GM21786 (cell line): ENCODE results near the gene SHISA6.

Source experiments
- ATAC-seq: cut with Tn5 transposase; IDR thresholded peaks from one replicate; pipeline ENCODE4 v1.9.1; 2021; ENCODE audit not compliant: unreplicated experiment

The SHISA6 gene

GRCh38 chr17:11564589-11565380 lies 323.8 kb downstream of the SHISA6 start:
- no peak for ATAC-seq

- ATAC-seq, result no peak
These were observed 324.6 kb downstream of the SHISA6 start for GRCh38 chr17:11565591-11565990.

- ATAC-seq, result no peak
These were observed 338.0 kb downstream of the SHISA6 start for GRCh38 chr17:11578998-11579397.

- ATAC-seq, result no peak
These were observed 339.7 kb downstream of the SHISA6 start for GRCh38 chr17:11580677-11581076.

- no peak for ATAC-seq
These were observed 341.2 kb downstream of the SHISA6 start for GRCh38 chr17:11582217-11582616.

- ATAC-seq, result no peak
These were observed 342.4 kb downstream of the SHISA6 start for GRCh38 chr17:11583306-11583992.

- ATAC-seq, result no peak
These were observed 348.7 kb downstream of the SHISA6 start for GRCh38 chr17:11589716-11590115.

- no peak for ATAC-seq
These were observed 357.5 kb downstream of the SHISA6 start, which contains the start of gene DNAH9 for GRCh38 chr17:11598274-11599221. TSS of gene DNAH9 (plus strand) at chr17:11598470. CDS start at chr17:11598499, 29 bp downstream.

- ATAC-seq, result no peak
These were observed 360.6 kb downstream of the SHISA6 start for GRCh38 chr17:11601661-11602060.

- ATAC-seq, result no peak
These were observed 367.4 kb downstream of the SHISA6 start for GRCh38 chr17:11608396-11608795.

- ATAC-seq, result no peak
These were observed 370.1 kb downstream of the SHISA6 start for GRCh38 chr17:11610999-11611566.

- ATAC-seq, result no peak
These were observed 371.9 kb downstream of the SHISA6 start for GRCh38 chr17:11612956-11613355.
